ENCODE measurements around the gene SMYD3. TPM values are rescaled to one million over a fixed set of nuclear protein-coding genes. Genes with fewer than 3 reads are reported as not detected.

Gene SMYD3
- polyA plus RNA-seq, 1 experiment = 39.9 TPM

DNA sequence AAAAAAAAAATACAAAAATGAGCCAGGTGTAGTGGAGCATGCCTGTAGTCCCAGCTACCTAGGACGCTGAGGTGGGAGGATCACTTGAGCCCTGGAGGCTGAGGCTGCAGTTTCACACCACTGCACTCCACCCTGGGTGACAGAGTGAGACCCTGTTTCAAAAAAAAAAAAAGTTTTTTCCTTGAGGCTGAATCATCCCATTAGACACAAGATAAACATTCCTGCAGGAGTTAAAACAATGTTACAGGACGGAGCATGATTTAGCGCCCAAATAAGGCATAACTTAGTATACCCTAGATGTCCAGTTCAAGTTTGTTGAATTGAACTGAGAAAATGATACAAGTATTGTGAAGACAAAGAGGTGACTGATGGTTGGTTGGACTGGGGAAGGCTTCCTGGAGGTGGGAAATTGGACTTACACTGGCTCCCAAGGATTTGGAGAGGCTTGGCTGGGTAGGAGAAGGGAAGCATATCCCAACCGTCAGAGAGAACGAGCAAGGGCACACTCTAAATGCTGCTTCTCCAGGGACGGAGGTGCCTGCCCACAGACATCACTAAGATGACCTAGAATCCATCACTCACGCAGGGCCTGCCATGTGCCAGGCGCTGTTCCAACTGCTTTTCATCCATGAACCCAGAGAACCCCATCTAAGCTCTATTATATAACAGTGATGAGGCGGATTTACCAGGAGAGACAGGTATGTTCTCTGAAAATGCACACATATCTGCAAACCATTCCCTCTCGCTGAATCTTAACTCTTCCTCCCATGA lies 741.7 kb downstream of the SMYD3 start:
- Histone ChIP-seq H3K4me3 (ENCODE audit: low read depth, low read length) (no peak overlapping the region), H3K27me3 (ENCODE audit: control insufficient read depth, insufficient read depth, low read length) (no peaks in the 10 kb centered on the region), H3K9me3 (ENCODE audit: control insufficient read depth, insufficient read depth, low read length) (peaks cover 3% of the 10 kb centered on the region; the same call in 1 of the 2 replicates), H3K27ac (ENCODE audit: low read depth, low read length) (peak overlapping the region; percentile 81)
- CTCF ChIA-PET = interaction anchor here (0.5 to 0.7 kb wide), 3 partner anchors 32 to 613 kb away, joined by 3 to 4 read pairs (median 3); no protein-coding TSS in a partner anchor
- POLR2A ChIA-PET = no interaction called here
- peak; percentile 59 for DNase-seq (ENCODE audit: low read depth, low spot score)
- TF ChIP-seq, protein P1, sequence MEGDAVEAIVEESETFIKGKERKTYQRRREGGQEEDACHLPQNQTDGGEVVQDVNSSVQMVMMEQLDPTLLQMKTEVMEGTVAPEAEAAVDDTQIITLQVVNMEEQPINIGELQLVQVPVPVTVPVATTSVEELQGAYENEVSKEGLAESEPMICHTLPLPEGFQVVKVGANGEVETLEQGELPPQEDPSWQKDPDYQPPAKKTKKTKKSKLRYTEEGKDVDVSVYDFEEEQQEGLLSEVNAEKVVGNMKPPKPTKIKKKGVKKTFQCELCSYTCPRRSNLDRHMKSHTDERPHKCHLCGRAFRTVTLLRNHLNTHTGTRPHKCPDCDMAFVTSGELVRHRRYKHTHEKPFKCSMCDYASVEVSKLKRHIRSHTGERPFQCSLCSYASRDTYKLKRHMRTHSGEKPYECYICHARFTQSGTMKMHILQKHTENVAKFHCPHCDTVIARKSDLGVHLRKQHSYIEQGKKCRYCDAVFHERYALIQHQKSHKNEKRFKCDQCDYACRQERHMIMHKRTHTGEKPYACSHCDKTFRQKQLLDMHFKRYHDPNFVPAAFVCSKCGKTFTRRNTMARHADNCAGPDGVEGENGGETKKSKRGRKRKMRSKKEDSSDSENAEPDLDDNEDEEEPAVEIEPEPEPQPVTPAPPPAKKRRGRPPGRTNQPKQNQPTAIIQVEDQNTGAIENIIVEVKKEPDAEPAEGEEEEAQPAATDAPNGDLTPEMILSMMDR (IDR thresholded peaks at IDR 0.05; ENCODE audit: low read depth, low read length) = no peak

DNA sequence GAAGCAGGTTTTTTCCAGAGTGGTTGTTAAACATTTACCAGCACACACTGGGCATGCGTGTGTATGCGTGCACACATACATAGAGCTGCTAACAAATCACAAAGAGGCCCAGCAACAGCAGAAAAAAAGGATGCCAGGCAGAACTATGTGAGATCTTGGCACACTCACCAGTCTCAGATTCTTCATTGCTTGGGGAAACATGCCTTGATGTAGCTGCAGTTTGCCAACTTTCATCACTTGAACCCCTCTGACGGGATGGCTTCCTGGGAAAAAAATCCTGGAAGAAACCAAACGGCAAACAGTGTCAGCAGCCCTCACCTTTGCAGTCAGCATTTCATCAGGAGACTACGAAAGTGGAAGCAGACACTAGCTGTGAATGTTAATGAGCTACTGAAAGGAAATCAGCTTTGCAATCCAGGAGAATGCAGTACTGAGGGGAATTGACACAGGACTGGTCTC lies 743.2 kb downstream of the SMYD3 start:
- H3K27me3 ChIP-seq (ENCODE audit: control insufficient read depth, insufficient read depth, low read length) = no peaks in the 10 kb centered on the region
- ChIA-PET POLR2A (interaction anchor here (0.9 kb wide), 1 partner anchor 48 kb away, joined by 4 read pairs; no protein-coding TSS in a partner anchor), CTCF (interaction anchor here (0.6 kb wide), 2 partner anchors 37 to 611 kb away, joined by 3 read pairs; no protein-coding TSS in a partner anchor)
- peaks cover 3% of the 10 kb centered on the region; the same call in 1 of the 2 replicates for H3K9me3 ChIP-seq (ENCODE audit: control insufficient read depth, insufficient read depth, low read length)
- TF ChIP-seq, protein P1 (IDR thresholded peaks at IDR 0.05; ENCODE audit: low read depth, low read length) = no peak
- no peak overlapping the region for H3K4me3 ChIP-seq (ENCODE audit: low read depth, low read length)
- H3K27ac ChIP-seq (ENCODE audit: low read depth, low read length) = no peak overlapping the region
- DNase-seq (ENCODE audit: low read depth, low spot score) = no peak

DNA sequence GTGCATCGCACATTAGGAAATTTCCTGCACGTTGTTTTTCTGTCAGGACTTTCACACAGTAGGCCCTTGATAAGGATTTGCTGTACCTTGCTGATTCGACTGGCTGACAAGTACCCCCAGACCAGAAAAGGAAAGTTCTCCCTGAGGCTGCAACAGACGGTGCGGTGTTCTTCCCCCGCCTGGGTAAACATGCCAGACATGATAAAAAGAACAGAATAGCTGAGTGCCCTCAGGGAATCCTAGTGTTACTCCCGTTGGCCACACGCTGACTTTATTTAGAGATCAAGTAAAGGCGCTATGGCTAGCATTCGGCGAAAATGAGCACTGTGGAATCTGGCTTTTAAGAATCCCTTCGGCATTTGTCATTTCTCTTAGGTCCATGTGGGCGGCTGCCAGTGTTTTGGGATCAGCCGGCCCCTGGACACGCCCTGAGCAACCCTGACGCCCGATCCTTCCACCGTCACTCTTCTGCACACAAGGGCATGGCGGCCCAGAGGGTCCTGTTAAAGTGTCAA lies 744.6 kb downstream of the SMYD3 start:
- Histone ChIP-seq H3K27ac (ENCODE audit: low read depth, low read length) (no peak overlapping the region), H3K9me3 (ENCODE audit: control insufficient read depth, insufficient read depth, low read length) (peaks cover 3% of the 10 kb centered on the region; the same call in 1 of the 2 replicates), H3K27me3 (ENCODE audit: control insufficient read depth, insufficient read depth, low read length) (no peaks in the 10 kb centered on the region), H3K4me3 (ENCODE audit: low read depth, low read length) (no peak overlapping the region)
- TF ChIP-seq, protein P1 (IDR thresholded peaks at IDR 0.05; ENCODE audit: low read depth, low read length) = no peak
- CTCF ChIA-PET = no interaction called here
- DNase-seq (ENCODE audit: low read depth, low spot score) = no peak
- POLR2A ChIA-PET = no interaction called here

DNA sequence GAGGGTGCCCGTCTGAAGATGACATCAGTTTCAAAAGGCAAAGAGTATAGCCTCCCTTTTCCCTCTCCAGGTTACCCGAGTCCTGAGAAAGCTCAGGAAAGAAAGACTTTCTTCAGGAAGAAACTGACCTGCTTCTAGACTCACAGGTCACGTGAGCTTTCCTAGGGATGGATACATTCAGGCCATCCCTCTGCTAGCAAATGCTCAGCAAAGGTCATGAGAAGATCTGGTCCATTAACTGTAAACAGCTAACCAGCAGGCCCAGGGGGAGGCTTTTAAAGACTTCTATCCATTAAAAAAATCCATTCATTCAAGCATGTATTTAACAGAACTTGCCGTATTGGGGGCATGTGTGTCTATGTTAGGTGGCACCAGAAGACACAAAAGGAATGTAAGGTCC lies 746.8 kb downstream of the SMYD3 start:
- Histone ChIP-seq H3K9me3 (ENCODE audit: control insufficient read depth, insufficient read depth, low read length) (peaks cover 3% of the 10 kb centered on the region; the same call in 1 of the 2 replicates), H3K4me3 (ENCODE audit: low read depth, low read length) (no peak overlapping the region), H3K27me3 (ENCODE audit: control insufficient read depth, insufficient read depth, low read length) (no peaks in the 10 kb centered on the region), H3K27ac (ENCODE audit: low read depth, low read length) (no peak overlapping the region)
- ChIA-PET CTCF (no interaction called here), POLR2A (no interaction called here)
- TF ChIP-seq, protein P1 (IDR thresholded peaks at IDR 0.05; ENCODE audit: low read depth, low read length) = no peak
- no peak for DNase-seq (ENCODE audit: low read depth, low spot score)

DNA sequence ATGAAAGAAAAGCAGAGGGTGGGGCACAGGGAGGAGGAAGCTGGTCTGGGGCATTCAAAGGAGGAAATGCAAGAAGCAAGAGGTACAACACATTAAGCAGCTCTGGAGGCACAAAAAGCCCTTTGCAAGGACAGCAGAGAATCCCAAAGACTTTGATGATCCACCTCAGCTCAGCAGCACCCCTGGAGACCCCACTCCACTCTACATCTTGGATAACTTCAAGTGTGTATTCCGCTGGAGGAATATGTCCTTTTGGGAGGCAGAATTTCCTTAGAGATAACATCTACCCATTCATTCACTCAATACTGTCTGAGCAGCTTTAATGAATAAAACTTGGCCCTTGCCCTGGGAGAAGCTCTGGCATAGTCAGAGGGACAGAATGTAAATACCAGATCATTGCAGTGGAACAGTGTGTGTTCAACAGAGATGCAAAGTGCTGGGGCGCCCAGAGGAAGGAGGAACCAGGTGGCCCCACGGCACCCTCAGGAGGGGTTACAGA lies 752.6 kb downstream of the SMYD3 start:
- H3K9me3 ChIP-seq (ENCODE audit: control insufficient read depth, insufficient read depth, low read length) = no peaks in the 10 kb centered on the region
- ChIA-PET POLR2A (no interaction called here), CTCF (no interaction called here)
- TF ChIP-seq, protein P1 (IDR thresholded peaks at IDR 0.05; ENCODE audit: low read depth, low read length) = no peak
- H3K27me3 ChIP-seq (ENCODE audit: control insufficient read depth, insufficient read depth, low read length) = no peaks in the 10 kb centered on the region
- no peak for DNase-seq (ENCODE audit: low read depth, low spot score)
- no peak overlapping the region for H3K27ac ChIP-seq (ENCODE audit: low read depth, low read length)
- no peak overlapping the region for H3K4me3 ChIP-seq (ENCODE audit: low read depth, low read length)
